Measurements from ENCODE around the gene SPINK2. TPM values are rescaled to one million over a fixed set of nuclear protein-coding genes. Genes with fewer than 3 reads are reported as not detected.

SPINK2 gene, protein sequence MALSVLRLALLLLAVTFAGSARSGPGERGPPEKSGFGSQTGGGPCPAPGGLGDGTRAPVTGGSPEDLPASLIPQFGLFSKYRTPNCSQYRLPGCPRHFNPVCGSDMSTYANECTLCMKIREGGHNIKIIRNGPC
- polyA plus RNA-seq (2013): not detected in 2 replicates

GRCh38 chr4:56821381-56822243 is at the start of gene SPINK2:
Gene SPINK2, minus strand, starts transcription at chr4:56821701. Its CDS starts 39 bp downstream, at chr4:56821662.
- Histone ChIP-seq H3K23ac (ENCODE audit: low read length) (no peak within 1 kb of the TSS), H2BK5ac (ENCODE audit: low read depth, low read length, poor library complexity) (no peak within 1 kb of the TSS), H3K27ac (ENCODE audit: low read depth, low read length) (no peak within 1 kb of the TSS), H3K36me3 (ENCODE audit: control insufficient read depth in 1 of 2, insufficient read depth in 2 of 2, low read length in 2 of 2) (no peaks in the 10 kb centered on the region), H3K4me2 (ENCODE audit: low read length) (peak within 1 kb of the TSS; percentile 93), H3K4me1 (ENCODE audit: control insufficient read depth in 1 of 2, insufficient read depth in 2 of 2, low read length in 2 of 2) (peaks cover 4% of the 10 kb centered on the region in 2 experiments), H3K9me3 (ENCODE audit: insufficient read depth, low read depth, low read length) (no peaks in the 10 kb centered on the region), H4K91ac (ENCODE audit: low read depth, low read length) (no peak within 1 kb of the TSS), H3K14ac (ENCODE audit: low read length) (no peak within 1 kb of the TSS), H3K79me2 (ENCODE audit: control insufficient read depth, insufficient read depth, low read length, poor library complexity) (no peaks in the 10 kb centered on the region), H2AK5ac (ENCODE audit: low read length) (no peak within 1 kb of the TSS), H4K8ac (ENCODE audit: low read depth, low read length) (peak within 1 kb of the TSS; percentile 10), H4K12ac (ENCODE audit: low read depth, low read length) (no peak within 1 kb of the TSS), H2BK120ac (ENCODE audit: insufficient read depth, low read length, poor library complexity) (no peak within 1 kb of the TSS), H3K27me3 (ENCODE audit: insufficient read depth, low read length) (peaks cover 10% of the 10 kb centered on the region), H3K79me1 (ENCODE audit: low read length) (no peaks in the 10 kb centered on the region), H3K18ac (ENCODE audit: low read length) (no peak within 1 kb of the TSS), H3K4me3 (ENCODE audit: low read depth, low read length) (peak within 1 kb of the TSS; percentile 64), H2BK12ac (ENCODE audit: low read length) (no peak within 1 kb of the TSS), H3K9ac (ENCODE audit: low read length) (no peak within 1 kb of the TSS), H3K4ac (ENCODE audit: low read depth, low read length) (no peak within 1 kb of the TSS), H2AFZ (ENCODE audit: insufficient read depth, low read length, poor library complexity) (peak within 1 kb of the TSS; percentile 87)
- WGBS (ENCODE audit: extremely low coverage, insufficient coverage, insufficient read length): no CpG with 5 or more reads among the region's 58 CpGs
- peak; percentile 6 to 61 for DNase-seq

DNA sequence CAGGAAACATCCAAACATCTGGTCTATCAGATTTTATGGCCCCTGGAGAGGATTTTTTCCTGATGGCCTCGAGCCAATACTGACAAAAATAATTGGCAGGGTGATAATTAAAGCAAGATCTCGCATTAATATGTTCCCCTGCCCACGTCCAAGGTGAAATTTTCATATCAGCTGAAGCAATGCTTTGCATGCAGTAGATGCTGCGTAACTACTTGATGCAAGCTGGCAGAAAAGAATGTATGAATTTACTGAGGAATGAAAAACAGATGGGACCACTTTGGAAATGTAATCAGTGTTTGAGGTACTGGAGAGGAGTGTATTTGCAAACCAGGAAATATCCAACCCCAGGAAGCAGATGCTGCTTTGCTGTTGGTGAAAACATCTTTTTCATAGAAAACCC is 49.4 kb upstream of the SPINK2 start:
- Histone ChIP-seq H3K79me1 (ENCODE audit: low read length) (no peaks in the 10 kb centered on the region), H4K8ac (ENCODE audit: low read depth, low read length) (no peak overlapping the region), H2AK5ac (ENCODE audit: low read length) (no peak overlapping the region), H3K27ac (ENCODE audit: low read depth, low read length) (no peak overlapping the region), H3K4me1 (ENCODE audit: control insufficient read depth in 1 of 2, insufficient read depth in 2 of 2, low read length in 2 of 2) (no peaks in the 10 kb centered on the region), H4K12ac (ENCODE audit: low read depth, low read length) (no peak overlapping the region), H4K91ac (ENCODE audit: low read depth, low read length) (no peak overlapping the region), H3K4ac (ENCODE audit: low read depth, low read length) (no peak overlapping the region), H2BK120ac (ENCODE audit: insufficient read depth, low read length, poor library complexity) (no peak overlapping the region), H3K79me2 (ENCODE audit: control insufficient read depth, insufficient read depth, low read length, poor library complexity) (no peaks in the 10 kb centered on the region), H3K14ac (ENCODE audit: low read length) (no peak overlapping the region), H2BK5ac (ENCODE audit: low read depth, low read length, poor library complexity) (no peak overlapping the region), H3K18ac (ENCODE audit: low read length) (no peak overlapping the region), H3K9me3 (ENCODE audit: insufficient read depth, low read depth, low read length) (no peaks in the 10 kb centered on the region), H3K4me3 (ENCODE audit: low read depth, low read length) (no peak overlapping the region), H3K23ac (ENCODE audit: low read length) (no peak overlapping the region), H3K27me3 (ENCODE audit: insufficient read depth, low read length) (no peaks in the 10 kb centered on the region), H3K36me3 (ENCODE audit: control insufficient read depth in 1 of 2, insufficient read depth in 2 of 2, low read length in 2 of 2) (no peaks in the 10 kb centered on the region), H3K9ac (ENCODE audit: low read length) (no peak overlapping the region), H2BK12ac (ENCODE audit: low read length) (no peak overlapping the region), H3K4me2 (ENCODE audit: low read length) (no peak overlapping the region), H2AFZ (ENCODE audit: insufficient read depth, low read length, poor library complexity) (no peak overlapping the region)
- no CpG with 5 or more reads among the region's 4 CpGs for WGBS (ENCODE audit: extremely low coverage, insufficient coverage, insufficient read length)
- DNase-seq: no peak

DNA sequence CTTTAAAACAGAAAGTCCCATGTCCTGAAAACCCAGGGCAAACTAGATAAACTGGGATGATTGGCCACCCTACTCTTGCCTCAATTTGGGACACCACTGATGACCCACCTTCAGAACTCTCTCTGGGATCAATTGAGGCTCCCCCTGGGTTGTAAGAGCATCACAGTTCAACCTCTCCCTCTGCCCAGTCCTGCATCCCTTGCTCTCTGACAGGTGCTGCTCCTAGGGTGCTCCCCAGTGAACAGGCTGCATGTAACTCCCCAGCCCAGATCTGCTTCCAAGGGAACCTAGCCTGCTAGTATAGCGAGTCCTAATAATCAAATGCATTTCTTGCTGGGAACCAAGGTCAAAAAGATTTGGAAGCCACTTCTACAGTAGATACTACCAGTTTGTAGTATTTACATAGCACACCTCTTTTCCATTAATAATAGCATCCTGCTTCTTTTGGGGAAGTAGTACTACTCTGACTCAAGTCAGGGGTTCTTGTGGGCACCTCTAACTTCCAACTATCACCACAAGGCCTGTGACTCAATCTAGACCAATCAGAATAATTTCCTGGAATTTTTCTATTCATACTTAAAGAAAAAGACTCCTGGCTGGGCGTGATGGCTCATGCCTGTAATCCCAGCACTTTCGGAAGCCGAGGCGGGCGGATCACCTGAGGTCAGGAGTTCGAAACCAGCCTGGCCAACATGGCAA is 42.1 kb upstream of the SPINK2 start:
- Histone ChIP-seq H2AFZ (ENCODE audit: insufficient read depth, low read length, poor library complexity) (no peak overlapping the region), H3K18ac (ENCODE audit: low read length) (no peak overlapping the region), H3K4me1 (ENCODE audit: control insufficient read depth in 1 of 2, insufficient read depth in 2 of 2, low read length in 2 of 2) (no peaks in the 10 kb centered on the region), H3K23ac (ENCODE audit: low read length) (no peak overlapping the region), H3K79me1 (ENCODE audit: low read length) (no peaks in the 10 kb centered on the region), H3K4ac (ENCODE audit: low read depth, low read length) (no peak overlapping the region), H3K9me3 (ENCODE audit: insufficient read depth, low read depth, low read length) (peaks cover 2% of the 10 kb centered on the region), H3K14ac (ENCODE audit: low read length) (no peak overlapping the region), H2BK5ac (ENCODE audit: low read depth, low read length, poor library complexity) (no peak overlapping the region), H2BK120ac (ENCODE audit: insufficient read depth, low read length, poor library complexity) (no peak overlapping the region), H3K4me2 (ENCODE audit: low read length) (no peak overlapping the region), H2BK12ac (ENCODE audit: low read length) (no peak overlapping the region), H3K4me3 (ENCODE audit: low read depth, low read length) (no peak overlapping the region), H4K91ac (ENCODE audit: low read depth, low read length) (no peak overlapping the region), H3K27me3 (ENCODE audit: insufficient read depth, low read length) (no peaks in the 10 kb centered on the region), H4K8ac (ENCODE audit: low read depth, low read length) (no peak overlapping the region), H3K9ac (ENCODE audit: low read length) (no peak overlapping the region), H4K12ac (ENCODE audit: low read depth, low read length) (no peak overlapping the region), H3K27ac (ENCODE audit: low read depth, low read length) (no peak overlapping the region), H3K79me2 (ENCODE audit: control insufficient read depth, insufficient read depth, low read length, poor library complexity) (no peaks in the 10 kb centered on the region), H3K36me3 (ENCODE audit: control insufficient read depth in 1 of 2, insufficient read depth in 2 of 2, low read length in 2 of 2) (no peaks in the 10 kb centered on the region), H2AK5ac (ENCODE audit: low read length) (no peak overlapping the region)
- no CpG with 5 or more reads among the region's 7 CpGs for WGBS (ENCODE audit: extremely low coverage, insufficient coverage, insufficient read length)
- DNase-seq: no peak

DNA sequence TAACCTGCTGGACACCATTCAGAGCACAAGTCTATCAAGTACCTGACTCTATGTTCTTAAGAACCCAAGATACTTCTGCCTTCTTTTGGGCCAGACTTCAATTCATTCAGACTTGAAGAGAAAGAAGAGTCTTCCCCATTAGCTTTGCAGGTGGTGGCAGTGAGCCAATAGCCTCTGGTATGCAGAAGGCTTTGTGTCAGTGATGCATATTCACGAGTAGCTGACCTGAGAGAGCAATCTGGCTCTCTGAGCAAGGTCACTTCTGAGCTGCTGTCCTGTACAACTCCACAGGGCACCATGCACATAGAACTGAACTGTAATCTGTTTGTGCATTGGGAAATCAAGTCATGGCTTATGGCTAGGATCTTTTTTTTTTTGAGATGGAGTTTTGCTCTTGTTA is 39.9 kb upstream of the SPINK2 start:
- Histone ChIP-seq H3K14ac (ENCODE audit: low read length) (no peak overlapping the region), H3K18ac (ENCODE audit: low read length) (no peak overlapping the region), H2AFZ (ENCODE audit: insufficient read depth, low read length, poor library complexity) (no peak overlapping the region), H3K9ac (ENCODE audit: low read length) (no peak overlapping the region), H2BK12ac (ENCODE audit: low read length) (no peak overlapping the region), H3K36me3 (ENCODE audit: control insufficient read depth in 1 of 2, insufficient read depth in 2 of 2, low read length in 2 of 2) (no peaks in the 10 kb centered on the region), H3K27me3 (ENCODE audit: insufficient read depth, low read length) (no peaks in the 10 kb centered on the region), H3K4me3 (ENCODE audit: low read depth, low read length) (no peak overlapping the region), H3K27ac (ENCODE audit: low read depth, low read length) (no peak overlapping the region), H4K8ac (ENCODE audit: low read depth, low read length) (no peak overlapping the region), H2AK5ac (ENCODE audit: low read length) (no peak overlapping the region), H3K4ac (ENCODE audit: low read depth, low read length) (no peak overlapping the region), H4K12ac (ENCODE audit: low read depth, low read length) (no peak overlapping the region), H3K79me1 (ENCODE audit: low read length) (no peaks in the 10 kb centered on the region), H2BK5ac (ENCODE audit: low read depth, low read length, poor library complexity) (no peak overlapping the region), H2BK120ac (ENCODE audit: insufficient read depth, low read length, poor library complexity) (no peak overlapping the region), H3K23ac (ENCODE audit: low read length) (no peak overlapping the region), H3K79me2 (ENCODE audit: control insufficient read depth, insufficient read depth, low read length, poor library complexity) (no peaks in the 10 kb centered on the region), H3K9me3 (ENCODE audit: insufficient read depth, low read depth, low read length) (peaks cover 2% of the 10 kb centered on the region), H3K4me1 (ENCODE audit: control insufficient read depth in 1 of 2, insufficient read depth in 2 of 2, low read length in 2 of 2) (no peaks in the 10 kb centered on the region), H4K91ac (ENCODE audit: low read depth, low read length) (no peak overlapping the region), H3K4me2 (ENCODE audit: low read length) (no peak overlapping the region)
- no CpG with 5 or more reads among the region's 1 CpG for WGBS (ENCODE audit: extremely low coverage, insufficient coverage, insufficient read length)
- peak in 1 of 2 donors; percentile 25 for DNase-seq
